ENCODE data around the gene ZNF414. TPM values are rescaled to one million over a fixed set of nuclear protein-coding genes. Genes with fewer than 3 reads are reported as not detected.

ZNF414 gene
- total RNA-seq, 1 donor from 2014 or later, result 32.6 TPM

DNA sequence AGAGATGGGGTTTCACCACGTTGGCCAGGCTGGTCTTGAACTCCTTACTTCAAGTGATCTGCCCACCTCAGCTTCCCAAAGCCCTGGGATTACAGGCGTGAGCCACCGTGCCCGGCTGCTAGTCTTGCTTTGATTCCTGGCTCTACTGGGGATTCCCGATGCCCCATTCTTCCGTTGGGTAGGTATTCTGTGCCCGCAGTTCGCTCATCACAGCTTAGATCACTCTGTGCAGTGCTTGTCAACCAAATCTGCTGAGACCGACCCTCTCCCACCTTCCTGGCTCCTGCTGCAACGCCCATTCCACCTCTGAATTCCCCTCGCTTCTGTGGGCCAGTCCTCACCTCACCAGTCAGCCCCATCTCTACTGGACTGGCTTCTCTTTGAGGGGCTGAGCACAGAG is 4.6 kb upstream of the ZNF414 start:
- intact Hi-C loops (cut with micrococcal nuclease), result loop anchor here (10.0 kb wide), 1 partner anchor 594 kb away; the partner anchor contains the start of genes CTXN1 and SNAPC2

DNA sequence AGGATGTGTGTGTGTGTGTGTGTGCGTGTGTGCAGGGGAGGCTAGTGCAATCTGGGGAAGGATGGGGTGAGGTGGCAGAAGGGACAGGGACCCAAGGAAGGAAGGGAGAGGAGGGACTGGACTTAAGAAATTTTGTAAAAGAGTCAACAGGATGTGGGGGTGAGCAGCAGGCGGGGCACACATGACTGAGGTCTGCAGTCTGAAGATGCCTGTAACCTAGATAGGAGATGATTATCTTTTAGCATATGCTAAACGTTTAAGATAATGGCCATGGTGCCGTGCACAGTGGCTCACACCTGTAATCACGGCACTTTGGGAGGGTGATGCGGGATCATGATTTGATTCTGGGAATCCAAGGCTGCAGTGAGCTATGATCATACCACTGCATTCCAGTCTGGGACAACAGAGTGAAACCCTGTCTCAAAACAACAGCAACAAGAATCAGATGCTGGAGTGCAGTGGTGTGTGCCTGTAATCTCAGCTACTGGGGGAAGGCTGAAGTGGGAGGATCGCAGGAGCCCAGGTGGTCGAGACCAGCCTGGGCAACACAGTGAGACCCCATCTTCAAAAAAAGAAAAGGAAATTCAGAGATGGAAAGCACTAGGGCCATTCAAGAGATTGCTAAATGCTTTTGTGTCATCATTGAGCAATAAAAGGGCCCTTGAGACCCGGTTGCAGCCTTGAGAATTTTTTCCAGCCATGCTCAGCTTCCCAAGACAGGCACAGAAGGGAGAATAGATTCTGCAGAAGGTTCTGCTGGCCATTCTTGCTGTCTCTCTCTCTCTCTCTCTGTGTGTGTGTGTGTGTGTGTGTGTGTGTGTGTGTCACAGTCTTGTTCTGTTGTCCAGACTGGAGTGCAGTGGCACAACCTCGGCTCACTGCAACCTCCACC is 3.8 kb upstream of the ZNF414 start:
- intact Hi-C loops (cut with micrococcal nuclease), result loop anchor here (1.0 to 10.0 kb wide), 2 partner anchors 52 to 593 kb away; partner anchors contain the start of genes CTXN1 and SNAPC2

- intact Hi-C loops (cut with micrococcal nuclease), result loop anchor here (10.0 kb wide), 1 partner anchor 591 kb away; the partner anchor contains the start of genes CTXN1 and SNAPC2
Measured at GRCh38 chr19:8515317-8515716, 1.4 kb upstream of the ZNF414 start.

GRCh38 chr19:8514505-8515009 is 590 bp upstream of the ZNF414 start:
- intact Hi-C loops (cut with micrococcal nuclease), result loop anchor here (10.0 kb wide), 1 partner anchor 590 kb away; the partner anchor contains the start of genes CTXN1 and SNAPC2

GRCh38 chr19:8513036-8513686 is 806 bp downstream of the ZNF414 start:
- intact Hi-C loops (cut with micrococcal nuclease), result loop anchor here (1.0 to 10.0 kb wide), 9 partner anchors 8 to 588 kb away; partner anchors contain the start of genes CD320, CTXN1, HNRNPM and MARCHF2

GRCh38 chr19:8512115-8512967 is 1.6 kb downstream of the ZNF414 start:
- intact Hi-C loops (cut with micrococcal nuclease), result loop anchor here (2.0 to 10.0 kb wide), 2 partner anchors 64 to 588 kb away; partner anchors contain the start of genes CTXN1, MYO1F and SNAPC2

DNA sequence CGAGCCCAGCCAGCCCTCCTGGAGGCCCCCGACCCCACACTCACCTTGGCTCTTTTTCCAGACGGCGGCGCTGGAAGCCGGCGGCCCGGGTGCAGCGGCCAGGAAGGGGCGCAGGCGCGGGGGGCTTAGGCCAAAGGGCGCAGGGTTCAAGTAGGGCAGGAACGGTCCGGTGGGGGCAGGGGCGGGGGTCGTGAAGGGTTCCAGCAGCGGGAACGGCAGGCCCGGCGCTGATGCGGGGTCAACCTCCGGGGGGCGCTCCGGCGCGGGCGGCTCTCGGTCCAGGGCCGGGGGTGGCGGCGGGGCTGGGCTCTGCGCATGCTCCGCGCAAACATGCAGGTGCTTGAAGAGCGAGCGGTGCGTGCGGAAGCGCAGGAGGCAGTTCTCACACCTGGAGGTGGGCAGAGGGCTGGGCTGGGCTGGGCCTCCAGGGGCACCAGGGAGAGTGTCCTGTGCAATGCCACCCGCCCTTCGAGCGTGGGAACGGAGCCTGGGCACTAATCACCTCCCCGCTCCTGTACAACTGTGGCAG is 2.3 kb downstream of the ZNF414 start:
- intact Hi-C loops (cut with micrococcal nuclease), result loop anchor here (2.0 to 10.0 kb wide), 2 partner anchors 65 to 587 kb away; partner anchors contain the start of genes CTXN1, MYO1F and SNAPC2

DNA sequence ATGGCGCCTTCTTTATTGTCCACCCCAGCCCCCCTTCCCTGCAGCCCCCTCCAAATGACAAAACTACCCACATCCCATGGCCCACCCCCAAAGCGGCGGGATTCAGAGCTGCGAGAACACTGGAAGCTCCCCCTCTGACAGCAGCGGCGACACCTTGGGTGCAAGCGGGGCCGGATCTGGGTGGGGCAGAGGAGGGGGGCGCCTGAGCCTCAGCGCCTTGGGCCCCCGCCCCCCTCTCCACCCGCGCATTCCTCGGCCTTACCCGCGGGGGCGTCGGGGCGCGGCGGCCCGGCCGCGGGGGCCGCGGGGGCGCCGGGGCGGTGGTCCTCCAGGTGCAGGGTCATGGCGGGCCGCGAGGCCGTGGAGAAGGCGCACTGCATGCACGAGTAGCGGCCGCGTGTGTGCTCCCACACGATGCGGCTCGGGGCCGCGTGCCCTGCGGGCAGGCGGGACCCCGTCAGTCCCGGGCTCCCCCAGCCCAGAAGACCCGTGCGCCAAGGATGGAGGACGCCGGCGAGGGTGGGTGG is 3.3 kb downstream of the ZNF414 start:
- intact Hi-C loops (cut with micrococcal nuclease), result loop anchor here (10.0 kb wide), 1 partner anchor 586 kb away; the partner anchor contains the start of genes CTXN1 and SNAPC2

DNA sequence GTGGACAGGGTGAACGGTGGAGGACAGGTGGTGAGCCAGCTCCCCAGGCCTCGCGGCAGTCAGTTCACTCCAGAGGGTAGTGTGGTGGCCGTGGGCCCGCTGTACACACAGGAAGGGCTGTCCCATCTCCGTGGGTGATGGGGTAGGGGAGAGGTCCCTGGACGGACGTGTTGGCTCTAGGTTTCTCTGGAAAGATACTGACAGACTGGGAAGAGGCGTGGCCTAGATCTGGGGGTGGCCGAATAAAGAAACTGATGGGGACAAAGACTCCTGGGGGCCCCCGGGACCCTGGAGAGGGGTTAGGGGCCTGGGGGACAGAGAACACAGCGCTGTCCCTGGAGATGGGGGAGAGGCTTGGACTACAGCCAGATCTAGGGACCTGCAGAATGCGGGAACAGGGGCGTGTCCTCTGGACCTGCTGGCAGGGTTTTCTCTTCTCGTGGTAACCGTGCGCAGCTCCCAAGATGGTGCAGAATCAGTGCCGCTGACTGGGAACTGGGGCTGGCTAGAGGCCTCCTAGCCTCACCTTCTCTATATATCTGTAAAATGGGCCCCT is 7.5 kb downstream of the ZNF414 start:
- intact Hi-C loops (cut with micrococcal nuclease), result loop anchor here (1.0 kb wide), 1 partner anchor 93 kb away; the partner anchor contains the start of gene MARCHF2

GRCh38 chr19:8505680-8506401 is 8.1 kb downstream of the ZNF414 start:
- intact Hi-C loops (cut with micrococcal nuclease), result loop anchor here (1.0 kb wide), 3 partner anchors 7 to 152 kb away; partner anchors contain the start of gene MARCHF2

DNA sequence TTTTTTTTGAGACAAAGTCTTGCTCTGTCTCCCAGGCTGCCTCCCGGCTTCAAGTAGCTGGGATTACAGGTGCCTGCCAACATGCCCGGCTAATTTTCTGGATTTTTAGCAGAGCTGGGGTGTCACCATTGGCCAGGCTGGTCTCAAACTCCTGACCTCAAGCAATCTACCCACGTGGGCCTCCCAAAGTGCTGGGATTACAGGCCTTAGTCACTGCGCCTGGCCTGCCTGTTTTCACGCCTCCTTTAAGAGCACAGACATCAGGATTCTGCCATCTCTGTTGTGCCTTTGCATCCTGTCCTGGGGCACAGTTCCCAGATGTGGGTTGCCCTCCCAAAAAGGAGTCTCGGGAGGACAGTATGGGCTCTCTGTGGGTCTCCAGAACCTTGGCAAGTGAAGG is 9.0 kb downstream of the ZNF414 start:
- intact Hi-C loops (cut with micrococcal nuclease), result loop anchor here (1.0 kb wide), 2 partner anchors 8 to 151 kb away; no protein-coding TSS in a partner anchor

DNA sequence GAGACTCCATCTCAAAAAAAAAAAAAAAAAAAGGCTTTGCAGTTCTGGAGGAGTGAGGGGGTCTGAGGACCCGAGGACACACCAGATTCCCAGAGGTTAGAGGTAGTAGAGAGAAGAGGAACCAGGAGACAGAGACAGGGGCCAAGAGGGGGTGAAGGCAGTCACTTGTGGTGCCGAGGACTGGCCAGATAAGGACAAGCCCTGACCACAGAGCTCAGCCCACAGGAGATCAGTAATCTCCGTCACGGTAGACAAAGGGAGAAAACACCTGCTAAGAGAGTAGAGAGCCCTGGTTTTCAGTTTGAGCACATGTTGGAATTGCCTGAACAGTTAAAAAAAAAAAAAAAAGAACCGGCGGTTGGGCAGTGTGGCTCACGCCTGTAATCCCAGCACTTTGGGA is 9.8 kb downstream of the ZNF414 start:
- intact Hi-C loops (cut with micrococcal nuclease), result no loop called here

- intact Hi-C loops (cut with micrococcal nuclease), result no loop called here
Measured at GRCh38 chr19:8503510-8503909, 10.5 kb downstream of the ZNF414 start.

- intact Hi-C loops (cut with micrococcal nuclease), result no loop called here
Measured at GRCh38 chr19:8501981-8502380, 12.0 kb downstream of the ZNF414 start.

GRCh38 chr19:8501516-8501915 is 12.5 kb downstream of the ZNF414 start:
- intact Hi-C loops (cut with micrococcal nuclease), result no loop called here

- intact Hi-C loops (cut with micrococcal nuclease), result no loop called here
Measured at GRCh38 chr19:8500158-8500557, 13.8 kb downstream of the ZNF414 start.

GRCh38 chr19:8499048-8499833 is 14.7 kb downstream of the ZNF414 start:
- intact Hi-C loops (cut with micrococcal nuclease), result no loop called here

GRCh38 chr19:8498295-8498694 is 15.7 kb downstream of the ZNF414 start:
- intact Hi-C loops (cut with micrococcal nuclease), result no loop called here

Data from T-helper 1 cell treated with Interleukin-12 subunit alpha and Interleukin-12 subunit beta and Interleukin-4 antibody, amounts not matched to agents 30 ng/mL and 1 ng/mL, for 36 hours (primary cell).